GM20431 (cell line): ENCODE results near the gene TSSC4.

Experiments
- in situ Hi-C: fragments of 300-500 bp; cut with MseI, MboI; formaldehyde crosslinking; loops from one replicate; pipeline ENCODE4 v1.15.0; 2020; ENCODE audit warnings: low sequenced_read_pairs; ENCODE audit not compliant: unreplicated experiment

The TSSC4 gene

GRCh38 chr11:2368178-2368850, 32.2 kb upstream of the TSSC4 start:
- in situ Hi-C loops = no loop called here

GRCh38 chr11:2368851-2369180, 31.7 kb upstream of the TSSC4 start:
- in situ Hi-C loops = no loop called here

- in situ Hi-C loops = no loop called here
Observed at GRCh38 chr11:2369320-2369719, 31.2 kb upstream of the TSSC4 start.

- in situ Hi-C loops = no loop called here
Observed at GRCh38 chr11:2369896-2370295, 30.7 kb upstream of the TSSC4 start.

GRCh38 chr11:2374456-2375201, 25.9 kb upstream of the TSSC4 start:
- in situ Hi-C loops = no loop called here

GRCh38 chr11:2375341-2375853, 25.2 kb upstream of the TSSC4 start:
- in situ Hi-C loops = no loop called here

- in situ Hi-C loops = no loop called here
Observed at GRCh38 chr11:2375964-2376551, 24.5 kb upstream of the TSSC4 start.

- in situ Hi-C loops = no loop called here
Observed at GRCh38 chr11:2376751-2377451, 23.6 kb upstream of the TSSC4 start, which contains the start of gene CD81. Gene CD81, plus strand, starts transcription at chr11:2377310. Its CDS starts 240 bp downstream, at chr11:2377550.

GRCh38 chr11:2377511-2378443, 22.8 kb upstream of the TSSC4 start:
- in situ Hi-C loops = no loop called here

GRCh38 chr11:2378527-2379210, 21.9 kb upstream of the TSSC4 start:
- in situ Hi-C loops = no loop called here

GRCh38 chr11:2379466-2380174, 20.9 kb upstream of the TSSC4 start:
- in situ Hi-C loops = no loop called here

- in situ Hi-C loops = no loop called here
Observed at GRCh38 chr11:2380396-2380795, 20.2 kb upstream of the TSSC4 start.

- in situ Hi-C loops = no loop called here
Observed at GRCh38 chr11:2380807-2381350, 19.7 kb upstream of the TSSC4 start.

GRCh38 chr11:2381494-2382128, 18.9 kb upstream of the TSSC4 start:
- in situ Hi-C loops = no loop called here

GRCh38 chr11:2382129-2382517, 18.4 kb upstream of the TSSC4 start:
- in situ Hi-C loops = no loop called here

GRCh38 chr11:2382936-2383851, 17.4 kb upstream of the TSSC4 start:
- in situ Hi-C loops = no loop called here
